ENCODE measurements around the gene SIVA1. TPM values are rescaled to one million over a fixed set of nuclear protein-coding genes. Genes with fewer than 3 reads are reported as not detected.

SIVA1 gene
- total RNA-seq, 2 donors from 2014 or later, result 218 to 320 TPM

DNA sequence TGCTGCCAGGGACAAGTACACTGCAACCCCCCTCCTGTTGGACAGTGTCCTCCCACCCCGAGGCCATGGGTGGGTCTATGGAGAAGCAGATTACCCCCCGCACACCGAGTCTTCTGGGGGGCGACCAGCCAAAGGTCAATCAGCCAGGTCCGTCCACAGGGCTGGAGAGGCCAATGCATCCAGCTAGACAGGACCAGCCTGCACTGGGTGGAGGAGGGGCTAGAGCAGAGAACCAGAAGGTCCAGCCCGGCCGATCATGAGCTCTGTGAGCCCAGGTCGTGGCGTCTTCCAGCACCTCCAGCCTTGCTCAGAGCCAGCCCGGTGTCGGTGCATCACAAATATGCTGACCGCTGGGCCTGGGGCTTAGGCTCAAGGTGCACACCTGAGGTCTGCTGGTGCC lies 37.1 kb upstream of the SIVA1 start:
- Histone ChIP-seq H3K27me3 (replicated peaks; ENCODE audit: insufficient read depth) (no peaks in the 10 kb centered on the region), H3K4me3 (no peak overlapping the region), H3K4me1 (ENCODE audit: control insufficient read depth in 1 of 2, low read depth in 2 of 2) (no peaks in the 10 kb centered on the region), H3K27ac (no peak overlapping the region), H3K9me3 (no peaks in the 10 kb centered on the region), H3K36me3 (peaks cover 56% of the 10 kb centered on the region)
- TF ChIP-seq, protein P1, sequence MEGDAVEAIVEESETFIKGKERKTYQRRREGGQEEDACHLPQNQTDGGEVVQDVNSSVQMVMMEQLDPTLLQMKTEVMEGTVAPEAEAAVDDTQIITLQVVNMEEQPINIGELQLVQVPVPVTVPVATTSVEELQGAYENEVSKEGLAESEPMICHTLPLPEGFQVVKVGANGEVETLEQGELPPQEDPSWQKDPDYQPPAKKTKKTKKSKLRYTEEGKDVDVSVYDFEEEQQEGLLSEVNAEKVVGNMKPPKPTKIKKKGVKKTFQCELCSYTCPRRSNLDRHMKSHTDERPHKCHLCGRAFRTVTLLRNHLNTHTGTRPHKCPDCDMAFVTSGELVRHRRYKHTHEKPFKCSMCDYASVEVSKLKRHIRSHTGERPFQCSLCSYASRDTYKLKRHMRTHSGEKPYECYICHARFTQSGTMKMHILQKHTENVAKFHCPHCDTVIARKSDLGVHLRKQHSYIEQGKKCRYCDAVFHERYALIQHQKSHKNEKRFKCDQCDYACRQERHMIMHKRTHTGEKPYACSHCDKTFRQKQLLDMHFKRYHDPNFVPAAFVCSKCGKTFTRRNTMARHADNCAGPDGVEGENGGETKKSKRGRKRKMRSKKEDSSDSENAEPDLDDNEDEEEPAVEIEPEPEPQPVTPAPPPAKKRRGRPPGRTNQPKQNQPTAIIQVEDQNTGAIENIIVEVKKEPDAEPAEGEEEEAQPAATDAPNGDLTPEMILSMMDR (IDR thresholded peaks at IDR 0.05), result no peak
- DNase-seq (ENCODE audit: low spot score), result no peak
- ATAC-seq (ENCODE audit: insufficient number of reproducible peaks, low FRiP score, low read depth), result no peak

DNA sequence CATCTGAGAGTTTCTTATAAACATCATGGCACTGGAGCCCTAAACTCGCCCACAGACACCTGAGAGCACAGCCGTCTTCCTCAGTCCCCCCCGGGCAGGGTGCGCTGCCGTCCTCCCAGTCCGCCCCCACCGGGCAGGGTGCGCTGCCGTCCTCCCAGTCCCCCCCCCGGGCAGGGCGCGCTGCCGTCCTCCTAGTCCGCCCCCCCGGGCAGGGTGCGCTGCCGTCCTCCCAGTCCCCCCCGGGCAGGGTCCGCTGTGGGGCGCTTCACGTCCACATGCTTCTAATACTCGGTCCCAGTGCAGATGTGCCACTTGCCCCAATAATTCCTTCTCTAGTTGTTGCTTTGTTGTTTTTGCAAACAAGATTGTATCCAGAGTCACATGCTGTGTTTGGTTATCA lies 35.8 kb upstream of the SIVA1 start:
- Histone ChIP-seq H3K27me3 (replicated peaks; ENCODE audit: insufficient read depth) (no peaks in the 10 kb centered on the region), H3K27ac (no peak overlapping the region), H3K36me3 (peaks cover 44% of the 10 kb centered on the region), H3K4me1 (ENCODE audit: control insufficient read depth in 1 of 2, low read depth in 2 of 2) (peaks cover 7 to 8% of the 10 kb centered on the region in 2 donors), H3K9me3 (no peaks in the 10 kb centered on the region), H3K4me3 (no peak overlapping the region)
- no peak for ATAC-seq (ENCODE audit: insufficient number of reproducible peaks, low FRiP score, low read depth)
- DNase-seq (ENCODE audit: low spot score), result no peak
- TF ChIP-seq, protein P1 (IDR thresholded peaks at IDR 0.05), result no peak

DNA sequence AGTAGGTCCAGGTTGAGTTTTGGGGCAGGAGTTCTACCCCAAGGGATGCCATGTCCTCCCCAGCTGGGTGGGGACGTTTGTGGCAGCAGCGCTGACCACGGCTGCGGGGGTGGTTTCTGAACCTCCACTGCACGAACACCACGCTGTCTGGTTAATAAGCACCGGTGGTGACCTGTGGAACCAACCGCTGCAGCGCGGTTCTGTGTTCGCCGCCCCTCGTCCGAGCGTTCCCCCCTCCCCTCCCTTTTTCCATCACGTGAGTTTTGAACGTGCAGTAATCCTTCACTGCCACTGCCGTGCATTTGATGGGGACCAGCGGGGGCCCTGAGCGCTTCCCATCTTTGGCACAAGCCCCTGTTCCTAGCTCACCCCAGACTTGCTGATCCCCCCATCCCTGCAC lies 35.3 kb upstream of the SIVA1 start:
- H3K36me3 ChIP-seq, result peaks cover 39% of the 10 kb centered on the region
- H3K4me3 ChIP-seq, result no peak overlapping the region
- DNase-seq (ENCODE audit: low spot score) (no peak), ATAC-seq (ENCODE audit: insufficient number of reproducible peaks, low FRiP score, low read depth) (no peak)
- no peak overlapping the region for H3K27ac ChIP-seq
- H3K27me3 ChIP-seq (replicated peaks; ENCODE audit: insufficient read depth), result no peaks in the 10 kb centered on the region
- H3K9me3 ChIP-seq, result no peaks in the 10 kb centered on the region
- peaks cover 12 to 13% of the 10 kb centered on the region in 2 donors for H3K4me1 ChIP-seq (ENCODE audit: control insufficient read depth in 1 of 2, low read depth in 2 of 2)
- TF ChIP-seq, protein P1 (IDR thresholded peaks at IDR 0.05), result no peak

DNA sequence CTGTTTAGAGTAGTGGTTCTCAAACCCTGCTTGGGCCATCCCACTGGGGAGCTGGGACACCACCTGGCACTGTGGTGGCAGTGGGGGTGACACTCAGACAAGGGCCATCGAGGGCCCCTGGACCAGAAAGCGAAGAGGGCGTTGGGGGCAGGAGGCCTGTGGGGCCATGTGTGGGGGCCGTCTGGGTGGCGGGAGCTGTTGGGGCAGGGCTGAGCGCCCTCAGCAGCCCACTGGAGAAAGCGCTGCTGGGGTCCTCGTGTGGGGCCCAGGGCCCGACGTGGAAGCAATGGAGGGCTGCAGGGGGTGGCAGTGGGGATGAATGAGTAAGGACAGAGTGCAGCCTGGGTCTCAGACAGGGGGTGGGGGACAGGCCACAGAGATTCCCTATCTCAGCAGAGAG lies 34.8 kb upstream of the SIVA1 start:
- Histone ChIP-seq H3K4me1 (ENCODE audit: control insufficient read depth in 1 of 2, low read depth in 2 of 2) (peaks cover 17 to 18% of the 10 kb centered on the region in 2 donors), H3K36me3 (peaks cover 34% of the 10 kb centered on the region), H3K4me3 (no peak overlapping the region), H3K27me3 (replicated peaks; ENCODE audit: insufficient read depth) (no peaks in the 10 kb centered on the region), H3K9me3 (no peaks in the 10 kb centered on the region), H3K27ac (no peak overlapping the region)
- ATAC-seq (ENCODE audit: insufficient number of reproducible peaks, low FRiP score, low read depth), result no peak
- no peak for DNase-seq (ENCODE audit: low spot score)
- TF ChIP-seq, protein P1 (IDR thresholded peaks at IDR 0.05), result no peak

DNA sequence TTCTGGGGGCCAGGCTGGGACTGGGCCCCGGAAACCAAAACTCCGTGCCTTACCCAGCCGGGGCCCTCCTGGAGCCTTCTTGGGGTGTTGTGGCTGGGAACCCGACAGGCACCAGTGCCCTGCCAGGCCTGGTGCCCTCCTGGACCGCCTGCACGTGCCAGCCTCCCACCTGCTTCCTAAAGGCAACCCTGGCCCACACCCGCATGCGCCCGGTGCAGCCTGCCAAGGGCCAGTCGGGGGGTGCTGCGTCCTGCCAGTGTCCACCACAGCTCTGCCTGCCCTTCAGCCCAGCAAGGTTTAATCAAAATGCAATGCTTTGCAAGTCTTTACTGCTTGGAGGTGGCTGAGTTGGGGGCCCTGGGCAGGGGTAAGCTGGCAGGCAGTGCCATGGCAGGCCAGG lies 34.1 kb upstream of the SIVA1 start:
- DNase-seq (ENCODE audit: low spot score), result no peak
- H3K27ac ChIP-seq, result no peak overlapping the region
- H3K4me3 ChIP-seq, result no peak overlapping the region
- peaks cover 23 to 24% of the 10 kb centered on the region in 2 donors for H3K4me1 ChIP-seq (ENCODE audit: control insufficient read depth in 1 of 2, low read depth in 2 of 2)
- no peaks in the 10 kb centered on the region for H3K27me3 ChIP-seq (replicated peaks; ENCODE audit: insufficient read depth)
- H3K9me3 ChIP-seq, result no peaks in the 10 kb centered on the region
- H3K36me3 ChIP-seq, result peaks cover 26% of the 10 kb centered on the region
- ATAC-seq (ENCODE audit: insufficient number of reproducible peaks, low FRiP score, low read depth), result no peak
- TF ChIP-seq, protein P1 (IDR thresholded peaks at IDR 0.05), result no peak
